ENCODE data around the gene CCDC188.

Gene CCDC188

DNA sequence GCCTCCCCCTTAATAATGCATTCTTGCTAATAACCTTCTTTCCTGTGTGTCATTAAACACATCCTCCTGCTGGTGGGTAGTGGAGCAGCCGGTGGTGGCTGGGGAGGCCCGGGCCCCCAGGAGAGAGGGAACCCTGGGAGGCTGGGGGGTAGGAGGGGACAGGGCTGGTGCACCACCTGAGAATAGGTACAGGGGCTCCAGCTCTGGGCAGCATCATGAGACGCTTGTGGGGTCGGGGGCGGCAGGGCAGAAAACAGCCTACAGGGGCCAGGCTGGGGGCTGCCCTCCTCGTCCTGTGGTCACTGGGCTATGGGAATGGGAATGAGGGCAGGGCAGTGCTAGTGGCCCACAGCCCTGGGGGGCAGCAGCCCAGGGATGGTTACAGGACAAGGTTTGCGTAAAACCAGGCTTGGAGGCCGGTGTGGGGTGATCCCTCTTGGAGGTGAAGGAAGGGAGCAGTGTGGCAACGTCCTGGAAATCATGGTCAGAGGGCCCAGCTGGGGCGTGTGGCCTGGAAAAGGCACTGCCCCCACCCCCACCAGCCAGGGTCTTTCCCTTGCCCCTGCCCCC, 18.5 kb upstream of the CCDC188 start:
- H3K4me3 ChIP-seq (replicated peaks in 1 of 2; ENCODE audit: low read depth in 2 of 2, low read length in 2 of 2): no peak overlapping the region
- no peak for DNase-seq (ENCODE audit: low read depth in 2 of 2)
- TF ChIP-seq, protein P1, sequence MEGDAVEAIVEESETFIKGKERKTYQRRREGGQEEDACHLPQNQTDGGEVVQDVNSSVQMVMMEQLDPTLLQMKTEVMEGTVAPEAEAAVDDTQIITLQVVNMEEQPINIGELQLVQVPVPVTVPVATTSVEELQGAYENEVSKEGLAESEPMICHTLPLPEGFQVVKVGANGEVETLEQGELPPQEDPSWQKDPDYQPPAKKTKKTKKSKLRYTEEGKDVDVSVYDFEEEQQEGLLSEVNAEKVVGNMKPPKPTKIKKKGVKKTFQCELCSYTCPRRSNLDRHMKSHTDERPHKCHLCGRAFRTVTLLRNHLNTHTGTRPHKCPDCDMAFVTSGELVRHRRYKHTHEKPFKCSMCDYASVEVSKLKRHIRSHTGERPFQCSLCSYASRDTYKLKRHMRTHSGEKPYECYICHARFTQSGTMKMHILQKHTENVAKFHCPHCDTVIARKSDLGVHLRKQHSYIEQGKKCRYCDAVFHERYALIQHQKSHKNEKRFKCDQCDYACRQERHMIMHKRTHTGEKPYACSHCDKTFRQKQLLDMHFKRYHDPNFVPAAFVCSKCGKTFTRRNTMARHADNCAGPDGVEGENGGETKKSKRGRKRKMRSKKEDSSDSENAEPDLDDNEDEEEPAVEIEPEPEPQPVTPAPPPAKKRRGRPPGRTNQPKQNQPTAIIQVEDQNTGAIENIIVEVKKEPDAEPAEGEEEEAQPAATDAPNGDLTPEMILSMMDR (IDR thresholded peaks at IDR 0.05; ENCODE audit: low read depth, low read length): no peak

DNA sequence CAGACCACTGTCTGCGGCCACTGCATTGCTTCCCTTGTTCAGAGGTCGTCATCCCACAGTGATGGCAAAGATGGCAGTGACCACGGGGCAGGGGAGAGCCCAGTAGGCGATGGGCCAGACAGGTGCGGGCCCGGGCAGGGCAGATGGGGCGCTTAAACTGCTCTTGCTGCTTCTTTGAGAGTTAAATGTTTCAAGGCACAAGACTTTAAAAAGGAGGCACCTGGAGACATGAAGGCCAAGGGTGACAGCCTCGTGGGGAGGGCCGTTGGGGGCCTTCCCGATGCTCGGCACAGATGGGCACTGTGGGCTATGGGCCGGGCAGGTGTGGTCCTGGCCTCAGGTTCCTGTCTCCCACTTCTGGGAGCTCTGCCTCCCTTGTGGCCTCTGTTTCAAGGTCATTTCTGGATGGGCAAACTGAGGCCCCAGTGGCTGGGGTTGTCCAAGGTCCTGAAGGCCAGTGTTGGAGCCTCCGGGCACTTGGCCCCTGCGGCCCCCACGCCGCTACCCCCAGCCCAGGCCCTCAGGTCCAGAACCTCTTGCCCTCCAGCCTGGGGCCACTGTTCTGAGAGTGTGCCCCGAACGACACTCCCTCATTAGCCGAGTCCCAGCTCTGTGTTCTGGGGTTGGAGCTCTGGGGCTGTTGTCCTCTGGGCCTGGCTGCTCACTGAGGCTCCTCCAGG, 16.9 kb upstream of the CCDC188 start:
- DNase-seq (ENCODE audit: low read depth in 2 of 2): no peak
- TF ChIP-seq, protein P1 (IDR thresholded peaks at IDR 0.05; ENCODE audit: low read depth, low read length): no peak
- no peak overlapping the region for H3K4me3 ChIP-seq (replicated peaks in 1 of 2; ENCODE audit: low read depth in 2 of 2, low read length in 2 of 2)

DNA sequence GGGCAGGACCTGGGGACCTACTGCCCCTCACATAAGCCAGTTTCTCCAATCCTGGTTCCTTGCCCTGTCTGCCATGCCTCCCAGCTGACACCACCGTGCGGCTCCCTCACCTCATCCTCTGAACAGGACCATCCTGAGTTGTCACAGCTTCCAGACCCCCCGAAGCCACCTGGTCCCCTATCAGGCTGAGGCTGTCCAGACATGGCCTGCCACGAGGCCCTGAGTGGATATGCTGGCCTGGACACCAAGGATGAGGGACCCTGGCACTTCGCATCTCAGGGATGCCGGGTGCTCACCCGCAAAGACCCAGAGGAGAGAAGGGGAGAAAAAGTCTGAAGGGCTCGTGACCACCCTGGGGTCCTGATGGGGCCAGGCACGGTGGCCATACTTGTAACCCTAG, 15.8 kb upstream of the CCDC188 start:
- TF ChIP-seq, protein P1 (IDR thresholded peaks at IDR 0.05; ENCODE audit: low read depth, low read length): no peak
- no peak overlapping the region for H3K4me3 ChIP-seq (replicated peaks in 1 of 2; ENCODE audit: low read depth in 2 of 2, low read length in 2 of 2)
- DNase-seq (ENCODE audit: low read depth in 2 of 2): no peak

DNA sequence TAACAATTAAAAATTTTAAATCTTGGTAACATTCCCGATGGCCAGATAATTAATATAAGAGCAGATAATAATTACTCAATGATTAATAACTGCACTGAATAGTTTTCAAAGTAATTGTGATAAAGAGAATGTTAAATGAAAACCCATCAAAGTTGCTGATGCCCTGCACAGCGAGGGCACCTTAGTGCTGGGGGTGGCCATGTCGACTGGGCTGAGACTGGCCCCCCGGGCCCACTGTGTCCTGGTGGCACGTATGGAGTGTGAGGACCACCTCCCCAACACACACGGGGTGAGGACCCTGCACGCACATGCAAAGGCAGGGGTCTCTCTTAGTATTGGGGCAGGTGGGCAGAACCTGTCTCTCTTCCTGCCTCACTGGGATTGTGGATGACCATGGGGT, 15.1 kb upstream of the CCDC188 start:
- H3K4me3 ChIP-seq (replicated peaks in 1 of 2; ENCODE audit: low read depth in 2 of 2, low read length in 2 of 2): no peak overlapping the region
- TF ChIP-seq, protein P1 (IDR thresholded peaks at IDR 0.05; ENCODE audit: low read depth, low read length): no peak
- DNase-seq (ENCODE audit: low read depth in 2 of 2): no peak

DNA sequence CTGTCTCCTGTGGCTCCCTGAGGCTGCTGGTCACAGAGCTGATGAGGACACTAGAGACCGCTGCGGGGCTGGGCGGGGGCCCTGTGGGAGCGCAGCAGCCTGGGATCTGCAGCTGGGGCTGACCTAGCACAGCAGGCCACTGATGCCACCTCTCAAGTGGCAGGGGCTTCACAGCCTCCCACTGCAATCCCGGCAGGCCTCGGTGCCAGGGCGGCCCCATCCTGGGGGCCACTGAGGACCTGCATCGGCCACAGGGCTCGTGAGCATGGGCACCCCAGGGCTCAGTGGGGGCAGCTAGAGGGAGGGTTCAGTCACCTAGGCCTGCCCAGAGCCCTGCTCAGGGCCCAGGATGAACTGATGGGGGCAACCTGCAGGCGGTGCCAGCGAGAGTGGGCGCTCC, 14.6 kb upstream of the CCDC188 start:
- no peak for DNase-seq (ENCODE audit: low read depth in 2 of 2)
- TF ChIP-seq, protein P1 (IDR thresholded peaks at IDR 0.05; ENCODE audit: low read depth, low read length): no peak
- H3K4me3 ChIP-seq (replicated peaks in 1 of 2; ENCODE audit: low read depth in 2 of 2, low read length in 2 of 2): no peak overlapping the region

DNA sequence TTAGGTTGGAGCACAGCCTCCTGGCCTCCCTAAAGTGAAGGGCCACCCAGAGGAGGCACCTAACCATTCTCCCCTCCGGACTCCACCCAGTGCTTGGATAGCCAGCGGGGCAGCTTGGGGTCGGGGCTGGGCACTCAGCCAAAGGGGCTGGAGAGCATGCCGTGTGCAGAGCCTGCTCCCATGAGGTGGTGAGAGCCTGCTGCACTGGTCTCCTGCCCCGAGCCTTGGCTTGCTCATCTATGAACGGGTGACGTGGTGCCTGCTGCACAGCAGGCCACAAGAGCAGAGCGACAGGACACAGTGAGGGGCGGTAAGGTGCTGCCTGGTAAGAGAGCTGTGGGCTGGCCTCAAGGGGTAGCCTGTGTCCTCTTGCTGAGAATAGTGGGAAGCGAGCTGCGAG, 14.0 kb upstream of the CCDC188 start:
- DNase-seq (ENCODE audit: low read depth in 2 of 2): no peak
- H3K4me3 ChIP-seq (replicated peaks in 1 of 2; ENCODE audit: low read depth in 2 of 2, low read length in 2 of 2): no peak overlapping the region
- TF ChIP-seq, protein P1 (IDR thresholded peaks at IDR 0.05; ENCODE audit: low read depth, low read length): no peak

All from cardiac fibroblast (primary cell).